Measurements from ENCODE around the gene SH3BP1. TPM values are rescaled to one million over a fixed set of nuclear protein-coding genes. Genes with fewer than 3 reads are reported as not detected.
A peak's percentile ranks its signal among the peaks of the same experiment; 100 is the strongest.
"Not testable (repeated sequence)": the region's sequence is repeated elsewhere in the genome, so short reads cannot be mapped to it uniquely, and the experiment has no call there.

SH3BP1 gene
- polyA plus RNA-seq, 1 donor from 2014 or later = 14.7 TPM

DNA sequence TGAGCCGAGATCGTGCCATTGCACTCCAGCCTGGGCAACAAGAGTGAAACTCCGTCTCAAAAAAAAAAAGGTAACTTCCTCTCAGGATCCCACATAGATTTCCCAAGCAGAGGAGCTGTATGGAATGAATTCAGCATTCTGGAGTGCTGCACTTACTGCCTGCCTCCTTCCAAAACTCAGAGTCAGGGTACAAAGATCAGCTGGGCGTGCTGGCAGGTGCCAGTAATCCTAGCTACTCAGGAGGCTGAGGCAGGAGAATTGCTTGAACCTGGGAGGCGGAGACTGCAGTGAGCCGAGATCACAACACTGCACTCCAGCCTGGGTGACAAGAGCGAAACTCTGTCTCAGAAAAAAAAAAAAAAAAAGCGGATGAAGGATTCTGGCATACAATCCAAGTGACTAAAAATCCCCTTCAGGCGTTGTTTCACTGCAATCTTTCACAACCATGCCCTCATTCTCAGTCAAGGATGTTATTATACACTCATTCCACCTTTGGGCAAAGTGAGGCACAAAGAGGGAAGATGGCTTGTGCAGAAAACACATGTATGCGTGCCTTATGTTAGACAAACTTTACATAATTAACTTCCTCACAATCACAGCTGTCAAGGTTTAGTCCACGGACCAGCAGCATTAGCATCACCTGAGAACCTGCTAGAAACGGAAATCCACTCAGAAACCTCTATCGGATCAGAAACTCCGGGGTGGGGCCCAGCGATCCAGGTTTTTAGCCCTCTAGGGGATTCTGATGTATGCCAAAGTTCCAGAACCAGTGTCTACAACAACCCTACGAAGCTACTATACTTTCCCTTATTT lies 45.5 kb downstream of the SH3BP1 start:
- peak overlapping the region; percentile 2 to 99 (median 94) for H3K4me3 Mint-ChIP-seq
- H3K9me3 Mint-ChIP-seq = no peaks in the 10 kb centered on the region
- H3K4me1 Mint-ChIP-seq = peaks cover 11 to 17% (median 12%) of the 10 kb centered on the region in 3 donors
- H3K27ac Mint-ChIP-seq = peak overlapping the region in 1 of 3 donors; percentile 74
- H3K27me3 Mint-ChIP-seq = no peaks in the 10 kb centered on the region
- H3K36me3 Mint-ChIP-seq = peaks cover 3% of the 10 kb centered on the region

DNA sequence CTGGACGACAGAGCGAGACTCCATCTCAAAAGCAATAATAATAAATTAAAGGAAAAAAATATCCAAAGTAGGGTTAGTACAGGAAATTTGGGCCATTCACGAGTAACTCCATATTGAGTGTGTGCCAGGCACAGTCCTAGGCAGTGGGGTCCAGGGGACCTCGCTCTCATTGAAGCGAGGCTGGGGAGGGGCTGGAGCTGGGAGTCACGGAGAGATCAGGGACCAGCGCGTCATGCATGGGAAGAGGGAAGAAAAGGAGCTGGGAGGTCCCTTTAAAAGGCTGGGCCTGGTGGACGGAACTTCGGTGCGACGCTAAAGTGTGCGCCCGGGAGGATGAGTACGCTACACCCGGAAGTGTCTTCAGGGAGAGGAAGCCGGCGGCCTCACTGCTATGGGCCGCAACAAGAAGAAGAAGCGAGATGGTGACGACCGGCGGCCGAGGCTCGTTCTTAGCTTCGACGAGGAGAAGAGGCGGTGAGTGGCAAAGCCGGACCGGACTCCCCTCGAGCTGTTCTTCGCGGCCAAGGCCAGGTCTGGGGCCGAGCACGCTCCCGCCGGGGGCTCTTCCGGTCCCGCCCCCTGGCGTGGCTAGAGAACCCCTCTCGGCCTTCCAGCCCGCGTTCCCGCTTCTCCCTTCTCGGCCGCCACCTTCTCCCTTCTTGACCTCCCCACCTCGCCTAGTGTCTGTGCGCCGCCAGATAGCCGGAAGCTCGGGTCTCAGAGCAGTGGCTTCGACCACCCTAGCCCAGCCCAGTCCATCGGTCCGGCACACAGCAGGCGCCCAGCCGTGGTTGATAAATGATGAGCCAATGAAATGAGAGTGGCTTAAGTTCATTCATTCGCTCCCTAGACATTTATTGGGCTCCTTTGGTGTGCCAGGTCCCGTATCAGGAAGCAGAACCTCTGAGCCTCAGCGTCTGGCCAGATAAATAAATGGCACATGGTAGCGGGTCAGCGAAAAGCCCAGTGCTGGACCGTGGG lies 46.8 kb downstream of the SH3BP1 start, which contains the start of gene NOL12:
Gene NOL12 (plus strand): TSS at position 342 of the 981 bp plus-strand sequence. CDS start 50 bp downstream, at position 392.
- Mint-ChIP-seq H3K27ac (peak within 1 kb of the TSS; percentile 74 to 99 (median 96)), H3K36me3 (peaks cover 6% of the 10 kb centered on the region), H3K27me3 (no peaks in the 10 kb centered on the region), H3K9me3 (no peaks in the 10 kb centered on the region), H3K4me1 (peaks cover 10 to 17% (median 11%) of the 10 kb centered on the region in 3 donors), H3K4me3 (peak within 1 kb of the TSS; percentile 93 to 99 (median 97))

GRCh38 chr22:37690407-37690806 lies 50.9 kb downstream of the SH3BP1 start:
- Mint-ChIP-seq H3K9me3 (no peaks in the 10 kb centered on the region), H3K27ac (peak overlapping the region in 1 of 3 donors; percentile 39), H3K4me1 (peaks cover 6 to 9% (median 7%) of the 10 kb centered on the region in 3 donors), H3K4me3 (peak overlapping the region in 1 of 4 donors; percentile 47), H3K36me3 (peaks cover 12% of the 10 kb centered on the region), H3K27me3 (no peaks in the 10 kb centered on the region)

DNA sequence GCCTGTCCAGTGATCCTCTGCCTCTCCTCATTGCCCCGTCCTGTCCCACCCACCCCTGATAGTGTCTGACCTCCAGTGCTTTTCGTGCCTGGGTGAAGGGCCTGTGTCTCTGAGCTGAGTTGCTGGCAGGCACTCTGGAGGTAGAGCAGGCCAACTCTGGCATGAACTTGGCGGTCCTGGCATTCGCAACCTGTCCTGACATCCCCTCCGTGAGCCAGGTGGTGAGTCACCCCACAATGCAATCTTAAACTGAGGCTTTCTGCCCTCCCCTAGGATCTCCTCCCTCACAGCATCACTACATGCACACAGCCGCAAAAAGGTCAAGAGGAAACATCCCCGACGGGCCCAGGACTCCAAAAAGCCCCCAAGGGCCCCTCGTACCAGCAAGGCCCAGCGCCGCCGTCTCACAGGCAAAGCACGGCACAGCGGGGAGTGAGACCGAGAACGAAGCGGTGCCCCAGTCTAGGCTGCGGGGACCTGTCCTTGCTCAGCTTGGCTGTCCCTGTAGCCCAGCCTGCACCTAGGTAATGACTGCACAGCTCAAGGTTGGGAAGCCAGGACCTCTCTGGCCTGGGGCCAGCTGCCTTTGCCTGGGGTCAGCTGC lies 51.5 kb downstream of the SH3BP1 start:
- Mint-ChIP-seq H3K27me3 (no peaks in the 10 kb centered on the region), H3K36me3 (peaks cover 13% of the 10 kb centered on the region)

DNA sequence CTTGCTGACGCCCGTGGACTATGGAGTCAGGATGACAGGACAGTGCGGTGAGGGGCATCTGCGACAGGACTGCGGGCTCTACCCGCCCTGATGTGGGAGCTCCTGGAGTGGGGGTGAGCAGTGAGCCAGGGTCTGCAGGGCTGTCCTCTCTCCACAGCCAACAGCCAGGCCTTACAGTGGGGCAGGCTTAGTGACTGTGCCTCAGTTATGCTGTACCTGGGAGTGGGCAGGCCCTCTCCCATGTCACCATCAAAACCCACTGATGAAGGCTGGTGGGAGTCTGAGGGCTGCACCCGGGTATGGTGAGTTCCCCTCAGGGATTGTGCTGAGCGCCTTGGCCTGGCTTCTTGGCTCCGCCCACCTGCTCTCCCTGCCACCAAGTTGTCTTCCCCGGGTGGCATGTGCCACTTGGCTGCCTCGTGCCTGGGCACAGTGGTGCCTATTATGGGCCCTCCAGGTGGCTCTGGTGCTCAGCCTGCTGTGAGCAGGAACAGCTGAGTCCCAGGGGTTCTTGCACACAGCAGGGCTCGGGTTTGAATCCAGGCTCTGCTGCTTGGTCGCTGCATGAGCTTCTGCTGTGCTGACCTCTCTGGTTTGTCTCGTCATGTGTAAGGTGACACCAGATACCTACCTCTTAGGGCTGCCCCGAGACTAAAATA lies 53.3 kb downstream of the SH3BP1 start:
- Mint-ChIP-seq H3K4me3 (peak overlapping the region in 1 of 4 donors; percentile 27), H3K27me3 (no peaks in the 10 kb centered on the region), H3K4me1 (peaks cover 5 to 9% (median 8%) of the 10 kb centered on the region in 3 donors), H3K36me3 (peaks cover 12% of the 10 kb centered on the region), H3K9me3 (no peaks in the 10 kb centered on the region), H3K27ac (no peak overlapping the region)

More for the DNA sequence above, 51.5 kb downstream of the SH3BP1 start:
- Mint-ChIP-seq H3K4me1 (peaks cover 4 to 7% (median 7%) of the 10 kb centered on the region in 3 donors), H3K4me3 (peak overlapping the region in 1 of 4 donors; percentile 45), H3K27ac (no peak overlapping the region), H3K9me3 (no peaks in the 10 kb centered on the region)

DNA sequence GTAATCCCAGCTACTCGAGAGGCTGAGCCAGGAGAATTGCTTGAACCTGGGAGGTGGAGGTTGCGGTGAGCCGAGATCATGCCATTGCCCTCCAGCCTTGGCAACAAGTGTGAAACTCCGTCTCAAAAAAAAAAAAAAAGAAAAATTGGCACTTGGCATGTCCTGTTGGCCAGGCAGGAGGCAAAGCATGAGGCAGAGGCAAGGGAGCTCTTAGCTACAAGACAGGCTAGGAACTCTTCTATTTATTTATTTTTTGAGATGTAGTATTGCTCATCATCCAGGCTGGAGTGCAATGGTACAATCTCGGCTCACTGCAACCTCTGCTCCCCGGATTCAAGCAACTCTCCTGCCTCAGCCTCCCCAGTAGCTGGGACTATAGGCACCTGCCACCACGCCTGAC lies 54.7 kb downstream of the SH3BP1 start:
- H3K4me1 Mint-ChIP-seq, H3K27ac Mint-ChIP-seq, H3K4me3 Mint-ChIP-seq, H3K27me3 Mint-ChIP-seq, H3K9me3 Mint-ChIP-seq: not testable (repeated sequence)
- H3K36me3 Mint-ChIP-seq = peaks cover 11% of the 10 kb centered on the region

- H3K27ac Mint-ChIP-seq = peak overlapping the region in 1 of 3 donors; percentile 10
- H3K4me1 Mint-ChIP-seq, H3K36me3 Mint-ChIP-seq, H3K27me3 Mint-ChIP-seq, H3K9me3 Mint-ChIP-seq: not testable (repeated sequence)
- peak overlapping the region in 2 of 4 donors; percentile 55 to 79 for H3K4me3 Mint-ChIP-seq
Observed at GRCh38 chr22:37696260-37696656, 56.8 kb downstream of the SH3BP1 start.

- no peaks in the 10 kb centered on the region for H3K9me3 Mint-ChIP-seq
- peak within 1 kb of the TSS in 3 of 4 donors; percentile 55 to 79 (median 79) for H3K4me3 Mint-ChIP-seq
- no peaks in the 10 kb centered on the region for H3K27me3 Mint-ChIP-seq
- H3K4me1 Mint-ChIP-seq = peaks cover 5 to 9% (median 8%) of the 10 kb centered on the region in 3 donors
- peak within 1 kb of the TSS in 2 of 3 donors; percentile 10 to 14 for H3K27ac Mint-ChIP-seq
- H3K36me3 Mint-ChIP-seq = peaks cover 10% of the 10 kb centered on the region
Observed at GRCh38 chr22:37696657-37697537, 57.4 kb downstream of the SH3BP1 start, which contains the start of gene TRIOBP. TRIOBP (plus strand) TSS chr22:37697048; CDS start chr22:37701366, 4,318 bp downstream.

GRCh38 chr22:37697538-37697835 lies 58.0 kb downstream of the SH3BP1 start:
- no peaks in the 10 kb centered on the region for H3K9me3 Mint-ChIP-seq
- H3K27ac Mint-ChIP-seq = no peak overlapping the region
- no peak overlapping the region for H3K4me3 Mint-ChIP-seq
- peaks cover 5 to 9% (median 8%) of the 10 kb centered on the region in 3 donors for H3K4me1 Mint-ChIP-seq
- no peaks in the 10 kb centered on the region for H3K27me3 Mint-ChIP-seq
- peaks cover 10% of the 10 kb centered on the region for H3K36me3 Mint-ChIP-seq

- H3K9me3 Mint-ChIP-seq = no peaks in the 10 kb centered on the region
- no peaks in the 10 kb centered on the region for H3K27me3 Mint-ChIP-seq
- H3K4me1 Mint-ChIP-seq = peaks cover 5% of the 10 kb centered on the region in 3 donors
- H3K36me3 Mint-ChIP-seq = peaks cover 9% of the 10 kb centered on the region
- no peak overlapping the region for H3K4me3 Mint-ChIP-seq
- no peak overlapping the region for H3K27ac Mint-ChIP-seq
Observed at GRCh38 chr22:37701141-37701786, 61.8 kb downstream of the SH3BP1 start.

DNA sequence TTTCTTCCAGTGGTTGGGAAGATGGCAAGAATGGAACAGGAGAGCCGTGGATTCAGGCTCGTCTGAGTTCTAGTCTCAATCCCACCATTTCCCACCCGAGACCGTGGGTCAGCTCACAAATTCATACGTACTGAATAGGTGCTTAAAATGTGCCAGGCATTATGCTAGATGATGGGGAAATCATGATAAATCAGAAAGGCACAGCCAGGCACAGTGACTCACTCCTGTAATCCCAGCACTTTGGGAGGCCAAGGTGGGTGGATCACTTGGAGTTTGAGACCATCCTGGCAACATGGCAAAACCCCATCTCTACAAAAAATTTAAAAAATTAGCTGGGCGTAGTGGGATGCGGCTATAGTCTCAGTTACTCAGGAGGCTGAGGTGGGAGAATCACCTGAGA lies 64.4 kb downstream of the SH3BP1 start:
- Mint-ChIP-seq H3K9me3 (no peaks in the 10 kb centered on the region), H3K27ac (no peak overlapping the region), H3K4me1 (no peaks in the 10 kb centered on the region), H3K27me3 (no peaks in the 10 kb centered on the region), H3K4me3 (no peak overlapping the region), H3K36me3 (peaks cover 9% of the 10 kb centered on the region)

DNA sequence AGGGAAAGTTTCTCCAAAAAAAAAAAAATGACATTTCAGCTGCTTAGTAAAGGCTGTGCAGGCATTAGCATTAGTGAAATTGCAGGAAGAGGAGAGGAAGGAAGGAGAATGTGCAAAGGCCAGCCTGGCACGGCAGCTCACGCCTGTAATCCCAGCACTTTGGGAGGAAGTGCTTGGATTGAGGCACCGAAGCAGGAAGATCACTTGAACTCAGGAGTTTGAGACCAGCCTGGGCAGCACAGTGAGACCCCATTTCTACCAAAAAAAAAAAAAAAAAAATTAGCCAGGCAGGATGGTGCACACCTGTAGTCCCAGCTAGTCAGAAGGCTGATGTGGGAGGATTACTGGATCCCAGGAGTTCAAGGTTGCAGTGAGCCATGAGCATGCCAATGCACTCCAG lies 65.2 kb downstream of the SH3BP1 start:
- Mint-ChIP-seq H3K36me3 (peaks cover 9% of the 10 kb centered on the region), H3K27ac (no peak overlapping the region), H3K4me3 (no peak overlapping the region), H3K27me3 (no peaks in the 10 kb centered on the region), H3K4me1 (no peaks in the 10 kb centered on the region), H3K9me3 (no peaks in the 10 kb centered on the region)

GRCh38 chr22:37705205-37705604 lies 65.7 kb downstream of the SH3BP1 start:
- no peak overlapping the region for H3K27ac Mint-ChIP-seq
- H3K4me3 Mint-ChIP-seq = no peak overlapping the region
- H3K9me3 Mint-ChIP-seq = no peaks in the 10 kb centered on the region
- H3K4me1 Mint-ChIP-seq = no peaks in the 10 kb centered on the region
- H3K36me3 Mint-ChIP-seq = peaks cover 9% of the 10 kb centered on the region
- no peaks in the 10 kb centered on the region for H3K27me3 Mint-ChIP-seq
